Measurements from ENCODE around the gene UBE3C. TPM values are rescaled to one million over a fixed set of nuclear protein-coding genes. Genes with fewer than 3 reads are reported as not detected.

The UBE3C gene
- 48.2 and 49.8 TPM in 2 replicates for total RNA-seq (2016; rRNA removed; fragmentation: Illumina TruSeq; extraction: Trizol)
- 32.9 and 44.3 TPM in 2 replicates for total RNA-seq (2016; cell fraction: cytosol; rRNA removed; fragmentation: Illumina TruSeq; extraction: Trizol; ENCODE audit: low read depth)
- 42.9 and 47.0 TPM in 2 replicates for total RNA-seq (2016; cell fraction: insoluble cytoplasmic fraction; rRNA removed; fragmentation: Illumina TruSeq; extraction: Trizol)
- total RNA-seq (2016; cell fraction: membrane; rRNA removed; fragmentation: Illumina TruSeq; extraction: Trizol) = 36.7 and 40.4 TPM in 2 replicates
- 55.6 and 66.1 TPM in 2 replicates for total RNA-seq (2016; cell fraction: nucleus; rRNA removed; fragmentation: Illumina TruSeq; extraction: Trizol)
- polyA plus RNA-seq (2011; rRNA removed) = 27.0 and 28.2 TPM in 2 replicates
- 21.1 and 27.9 TPM in 2 replicates for polyA plus RNA-seq (2011; cell fraction: cytosol; rRNA removed)
- 17.7 and 21.8 TPM in 2 replicates for polyA plus RNA-seq (2011; cell fraction: nucleus; rRNA removed)
- polyA plus RNA-seq (2012) = 22.1 and 26.0 TPM in 2 replicates
- 3.2 and 3.8 TPM in 2 replicates for polyA plus RNA-seq (2016; cell fraction: cytosol; fragmentation: Illumina TruSeq; extraction: Trizol; ENCODE audit: low read depth)
- polyA plus RNA-seq (2016; cell fraction: insoluble cytoplasmic fraction; fragmentation: Illumina TruSeq; extraction: Trizol; ENCODE audit: low read depth) = 32.8 and 33.5 TPM in 2 replicates
- polyA plus RNA-seq (2016; cell fraction: membrane; fragmentation: Illumina TruSeq; extraction: Trizol; ENCODE audit: low read depth) = 14.5 and 14.8 TPM in 2 replicates
- polyA plus RNA-seq (2016; cell fraction: nucleus; fragmentation: Illumina TruSeq; extraction: Trizol; ENCODE audit: insufficient read depth, low read depth) = 43.9 and 49.1 TPM in 2 replicates
- polyA minus RNA-seq (2011; rRNA and poly(A)+ RNA removed; ENCODE audit: low replicate concordance) = 50.9 and 89.2 TPM in 2 replicates
- 29.2 and 32.2 TPM in 2 replicates for polyA minus RNA-seq (2011; cell fraction: cytosol; rRNA and poly(A)+ RNA removed)
- 88.8 and 108 TPM in 2 replicates for polyA minus RNA-seq (2011; cell fraction: nucleus; rRNA and poly(A)+ RNA removed)
- Bru-seq, nascent RNA = percentile 89 among the genes with signal in this experiment
- BruChase-seq, experiment 1, labeled RNA remaining after a 6-hour chase = percentile 87 among the genes with signal in this experiment
- BruChase-seq, experiment 2, labeled RNA remaining after a 2-hour chase = percentile 89 among the genes with signal in this experiment
- long read RNA-seq, experiment 1, partial matches to known transcripts = 8 of 14 reads
- long read RNA-seq, experiment 1, other reads (novel, unspliced or antisense) = 5 of 14 reads
- long read RNA-seq, experiment 2, full-length matches to known transcripts = 1 of 54 reads
- long read RNA-seq, experiment 2, partial matches to known transcripts = 13 of 54 reads
- long read RNA-seq, experiment 2, other reads (novel, unspliced or antisense) = 40 of 54 reads

- Histone ChIP-seq H3K4me1 (ENCODE audit: insufficient read depth, low read length) (peaks cover 53% of the 10 kb centered on the region), H2AFZ (ENCODE audit: low read length) (no peak within 1 kb of the TSS), H3K36me3 (replicated peaks in 1 of 2; ENCODE audit: control insufficient read depth in 1 of 2, insufficient read depth in 2 of 2, low read length in 2 of 2) (peaks cover 5 to 19% of the 10 kb centered on the region in 2 experiments), H3K4me3 (replicated peaks in 1 of 3; ENCODE audit: insufficient read depth in 1 of 3, low read depth in 2 of 3, low read length in 3 of 3) (peak within 1 kb of the TSS; percentile 79 to 93 (median 88)), H3K79me2 (ENCODE audit: insufficient read depth, low read length) (peaks cover 44% of the 10 kb centered on the region), H3K27ac (ENCODE audit: extremely low read length, insufficient read depth, low read length) (peak within 1 kb of the TSS; percentile 89), H3K9ac (ENCODE audit: insufficient read depth, low read depth, low read length) (peak within 1 kb of the TSS; percentile 95), H3K27me3 (ENCODE audit: control insufficient read depth in 1 of 2, insufficient read depth in 2 of 2, low read length in 2 of 2) (no peaks in the 10 kb centered on the region; a peak in 1 of 5 replicates), H4K20me1 (ENCODE audit: insufficient read depth, low read length) (peaks cover 34% of the 10 kb centered on the region), H3K4me2 (ENCODE audit: low read depth, low read length) (peak within 1 kb of the TSS; percentile 99), H3K9me3 (ENCODE audit: low read length) (no peaks in the 10 kb centered on the region)
- in situ Hi-C loops (cut with HindIII; ENCODE audit: extremely low pct_ligation_motif_present, low pct_unique_long_range_greater_than_20kb) (loop anchor here (5.0 kb wide), 1 partner anchor 186 kb away; no protein-coding TSS in a partner anchor), intact Hi-C loops (cut with micrococcal nuclease; ENCODE audit: unreplicated experiment) (loop anchor here (10.0 kb wide), 2 partner anchors 124 to 154 kb away; partner anchors contain the start of gene MNX1)
- DNase-seq (ENCODE audit: low spot score) (peak; percentile 74), FAIRE-seq (no peak), ATAC-seq (peak; percentile 84)
- POLR2A ChIA-PET = interaction anchor here (1.0 kb wide), 2 partner anchors 13 to 124 kb away, joined by 3 read pairs; no protein-coding TSS in a partner anchor
- WGBS (ENCODE audit: low lambda C conversion rate) = 1% methylated on average over 20 of the region's 80 CpGs
- CTCF ChIA-PET (ENCODE audit: low intra/inter-chr PET ratio, low total read pairs) = no interaction called here
- no TSS peak for BruUV-seq (replicated peaks)
- TF ChIP-seq ZNF556 (CRISPR knock-in tag; IDR thresholded peaks at IDR 0.05; ENCODE audit: borderline replicate concordance) (peak; percentile 83; the same call in 1 of the 2 replicates), NR0B2 (CRISPR knock-in tag; IDR thresholded peaks at IDR 0.05) (0 out of 2 replicates have a peak, but pooled peaks have one; percentile 7), NR1H2 (CRISPR knock-in tag; IDR thresholded peaks at IDR 0.05; ENCODE audit: borderline replicate concordance, low read depth) (peak; percentile 62; the same call in 1 of the 2 replicates), CHCHD3 (CRISPR knock-in tag; IDR thresholded peaks at IDR 0.05) (0 out of 2 replicates have a peak, but pooled peaks have one; percentile 29), NFAT5 (CRISPR knock-in tag; IDR thresholded peaks at IDR 0.05) (peak; percentile 57), CHD4 (IDR thresholded peaks at IDR 0.05; ENCODE audit: borderline replicate concordance, low read length) (no peak), CC2D1A (CRISPR knock-in tag; IDR thresholded peaks at IDR 0.05) (no peak), ZMYM4 (CRISPR knock-in tag; IDR thresholded peaks at IDR 0.05) (peak; percentile 80; the same call in 1 of the 2 replicates), GATA4 (IDR thresholded peaks at IDR 0.05; ENCODE audit: borderline replicate concordance, low read depth) (no peak), ATF2 (CRISPR knock-in tag; IDR thresholded peaks at IDR 0.05) (no peak)
Observed at GRCh38 chr7:157138424-157139110, at the start of gene UBE3C. UBE3C (plus strand) TSS chr7:157138926; CDS start chr7:157139273, 347 bp downstream.

Data from HepG2 (cell line).